Measurements from ENCODE around the gene CBX8.

The CBX8 gene

DNA sequence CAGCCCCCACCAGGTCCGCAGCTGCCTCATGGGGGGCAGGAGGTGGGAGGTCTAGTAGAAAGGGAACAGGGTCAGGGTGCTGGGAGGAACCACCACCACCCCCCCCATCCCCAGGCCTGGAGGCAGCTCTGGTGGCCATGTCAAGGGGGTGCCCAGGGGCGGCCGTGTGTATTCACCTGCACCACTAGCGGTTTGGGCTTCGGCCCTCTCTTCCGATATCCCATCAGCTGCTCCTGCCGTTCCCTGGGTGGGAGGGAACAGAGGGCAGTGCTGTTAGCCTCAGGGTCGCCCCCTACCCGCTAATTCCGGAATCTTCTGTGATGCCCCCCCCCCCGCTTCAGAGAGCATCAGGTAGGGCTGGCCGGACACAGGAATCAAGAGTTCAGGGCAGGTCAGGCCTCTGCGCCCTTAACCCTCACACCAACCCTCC, 38.6 kb upstream of the CBX8 start:
- DNase-seq (ENCODE audit: low read depth in 2 of 2), result no peak

DNA sequence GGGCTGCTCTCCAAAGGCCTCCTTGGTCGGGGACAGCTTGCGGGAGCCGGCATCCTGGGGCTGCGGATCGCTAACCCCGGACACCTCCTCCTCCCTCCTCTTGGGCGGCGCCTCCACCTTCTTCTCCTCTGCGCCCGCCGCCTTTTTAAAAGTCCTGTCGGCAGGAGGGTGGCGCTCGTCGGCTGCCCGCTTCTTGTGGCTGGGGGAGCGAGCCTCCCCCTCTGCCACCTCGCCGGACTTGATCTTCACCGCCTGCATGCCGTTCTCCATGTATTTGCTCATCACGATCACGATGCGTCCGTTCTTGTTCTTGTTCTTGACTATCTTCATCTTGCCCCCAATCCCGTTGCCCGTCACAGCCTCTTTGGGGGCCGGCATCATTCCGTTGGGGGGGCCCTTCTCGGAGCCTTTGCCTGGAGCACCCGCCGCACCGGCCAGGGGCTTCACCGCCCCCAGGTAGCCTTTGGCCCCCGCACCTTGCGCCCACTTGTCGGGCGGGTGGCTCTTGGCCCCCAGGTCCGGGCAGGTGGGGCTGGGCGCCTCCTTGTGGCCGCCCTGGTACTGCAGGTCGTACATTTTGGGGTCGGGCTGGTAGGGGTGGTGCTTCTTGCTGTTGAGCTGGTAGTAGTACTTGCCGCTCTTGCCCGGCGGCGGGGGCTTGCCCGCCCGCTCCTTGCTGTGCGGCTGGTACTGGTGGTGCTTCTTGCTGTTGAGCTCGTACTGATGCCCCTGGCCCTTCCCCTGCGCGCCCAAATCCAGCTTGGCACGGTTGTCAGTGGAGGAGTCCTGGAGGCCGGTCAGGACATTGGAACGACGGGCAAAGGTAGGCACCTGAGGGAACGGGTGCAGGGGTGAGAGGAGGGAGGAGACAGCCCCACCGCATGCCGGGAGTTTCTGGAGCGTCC, 37.9 kb upstream of the CBX8 start:
- no peak for DNase-seq (ENCODE audit: low read depth in 2 of 2)

DNA sequence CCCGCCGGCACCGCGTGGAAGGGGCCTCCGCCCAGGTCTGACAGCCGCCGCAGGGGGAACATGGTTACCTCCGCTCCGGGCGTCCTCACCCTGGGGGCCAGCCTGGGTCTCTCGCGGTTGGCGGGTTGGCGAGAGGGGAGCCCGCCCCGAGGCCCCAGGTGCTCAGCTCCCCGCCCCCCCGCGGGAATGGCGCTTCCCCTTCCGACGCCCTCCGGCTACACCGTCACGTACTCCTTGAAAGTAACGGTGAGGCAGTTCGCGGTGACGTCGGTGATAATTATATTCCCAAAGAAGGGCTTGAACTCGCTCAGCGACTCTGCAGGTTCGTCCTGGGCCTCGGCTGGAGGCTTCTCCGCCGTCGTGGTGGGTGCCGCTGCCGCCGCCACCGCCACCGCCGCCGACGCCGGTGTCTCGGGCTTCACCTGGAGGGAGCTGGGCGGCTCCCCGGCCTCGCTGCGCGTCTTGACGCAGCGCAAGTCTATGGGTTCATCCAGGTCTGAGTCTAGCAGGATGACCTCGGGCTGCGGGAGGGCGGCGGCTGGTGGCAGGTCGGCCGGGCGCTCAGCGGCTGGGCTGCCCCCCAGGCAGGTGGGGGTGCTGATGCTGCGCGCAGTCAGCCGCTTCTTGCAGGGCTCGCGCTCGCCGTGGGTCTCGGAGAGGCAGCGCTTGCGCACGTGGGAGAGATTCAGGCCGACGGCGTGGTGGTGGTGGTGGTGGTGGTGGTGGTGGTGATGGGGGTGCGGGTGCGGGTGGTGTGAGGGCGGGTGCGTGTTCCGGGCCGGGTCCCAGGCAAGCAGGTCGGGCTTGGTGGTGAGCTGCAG, 37.1 kb upstream of the CBX8 start:
- no peak for DNase-seq (ENCODE audit: low read depth in 2 of 2)

DNA sequence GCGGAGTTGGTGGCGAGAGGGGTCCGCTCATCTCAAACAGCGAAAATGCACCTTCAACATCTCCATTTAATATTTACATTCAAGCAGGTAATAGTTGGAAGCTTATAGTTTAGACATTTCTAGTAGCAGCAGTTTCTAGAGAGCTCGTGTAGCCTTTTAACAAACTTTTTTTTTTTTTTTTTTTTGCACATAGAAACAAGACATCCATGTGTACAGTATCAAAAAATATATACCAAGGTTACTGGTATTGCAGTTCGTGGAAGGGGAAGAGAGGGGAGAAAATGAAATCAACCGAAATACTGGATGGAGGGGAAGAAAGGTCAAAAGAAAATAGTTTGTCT, 36.2 kb upstream of the CBX8 start:
- DNase-seq (ENCODE audit: low read depth in 2 of 2), result no peak

DNA sequence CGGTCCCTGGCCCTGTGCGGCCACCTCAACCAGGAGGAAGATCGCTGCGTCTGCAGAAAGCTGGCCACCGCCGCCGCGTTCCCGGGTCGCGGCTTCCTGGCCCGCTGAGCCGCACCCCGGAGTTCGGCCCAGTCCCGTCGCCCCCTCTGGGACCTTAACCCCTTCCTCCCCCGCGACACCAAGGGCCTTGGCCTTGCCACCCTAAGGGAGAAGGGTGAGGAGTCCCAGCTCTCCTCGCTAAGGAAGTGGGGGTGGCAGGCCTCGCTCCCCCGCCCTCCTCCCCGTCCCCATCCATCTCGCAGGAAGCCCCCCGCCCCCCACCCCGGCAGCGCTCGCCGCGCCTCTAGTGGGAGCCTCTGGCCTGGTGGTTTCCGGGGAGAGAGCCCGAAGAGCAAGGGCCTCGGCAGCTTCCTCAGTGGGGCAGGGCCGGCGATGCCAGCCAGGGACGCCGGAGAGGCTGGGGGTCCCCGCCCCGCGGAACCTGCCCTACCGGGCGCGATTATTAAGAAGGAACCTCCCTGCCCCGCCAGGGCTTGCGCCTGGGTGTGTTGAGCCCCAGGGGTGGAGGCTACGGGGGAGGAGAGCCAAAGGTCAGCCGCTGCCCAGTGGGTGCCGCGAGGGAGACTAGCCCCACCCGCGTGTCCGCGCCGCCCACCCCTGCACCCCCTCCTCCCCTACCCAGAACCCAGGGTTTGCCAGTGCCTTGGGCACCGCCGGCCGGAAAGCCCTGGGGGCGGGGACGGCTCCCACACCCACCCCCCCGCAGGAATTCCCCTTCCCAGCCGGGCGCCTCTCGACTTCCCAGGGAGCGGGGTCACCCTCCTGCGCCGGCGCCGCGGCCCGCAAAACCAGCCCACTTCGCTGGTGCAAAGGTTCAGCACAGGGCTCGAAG, 35.6 kb upstream of the CBX8 start:
- DNase-seq (ENCODE audit: low read depth in 2 of 2), result no peak

DNA sequence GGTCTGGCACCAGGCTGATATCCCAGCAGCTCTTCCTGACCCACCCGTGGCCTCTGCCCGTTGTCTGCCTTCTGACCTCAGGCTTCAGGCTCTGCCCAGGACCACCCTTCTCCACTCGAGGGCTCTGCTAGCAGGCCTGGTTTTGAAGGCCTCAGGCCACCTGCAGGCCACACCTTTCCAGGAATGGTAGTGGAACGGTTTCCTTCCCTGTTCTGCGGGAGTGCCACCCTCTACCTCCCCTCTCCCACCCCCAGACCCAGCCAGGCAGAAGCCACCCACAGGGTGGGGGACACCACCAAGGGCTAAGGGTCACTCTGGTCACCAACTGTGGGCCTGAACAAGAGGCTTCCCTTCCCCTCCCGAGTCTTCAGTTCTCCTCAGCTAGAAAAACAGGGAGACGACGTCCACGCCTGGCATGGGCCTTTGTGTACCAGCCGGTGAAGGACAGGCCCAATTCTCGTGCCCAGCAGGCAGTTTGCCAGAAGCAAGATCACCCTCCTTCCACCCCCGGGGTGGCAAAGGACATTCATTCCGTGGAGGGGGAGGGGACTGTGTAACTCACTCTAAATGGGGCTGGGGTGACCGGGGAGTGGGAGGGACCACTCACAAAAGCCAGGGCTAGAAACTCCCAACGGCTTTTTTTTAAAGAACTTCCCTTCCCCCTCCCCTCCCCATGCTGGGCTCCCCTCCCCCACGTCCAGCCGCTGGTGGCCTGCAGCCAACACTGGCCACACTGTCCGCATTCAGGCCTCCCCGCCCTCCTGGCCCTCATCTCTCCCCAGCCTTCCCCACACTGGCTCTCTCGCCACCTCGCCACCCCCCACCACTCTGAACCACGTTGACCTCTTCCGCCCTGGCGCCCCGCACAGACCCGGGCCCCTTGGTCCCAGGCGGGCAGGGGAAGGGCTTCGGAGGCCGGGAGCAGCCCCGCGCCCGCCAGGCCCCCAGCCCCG, 34.7 kb upstream of the CBX8 start:
- DNase-seq (ENCODE audit: low read depth in 2 of 2), result no peak

DNA sequence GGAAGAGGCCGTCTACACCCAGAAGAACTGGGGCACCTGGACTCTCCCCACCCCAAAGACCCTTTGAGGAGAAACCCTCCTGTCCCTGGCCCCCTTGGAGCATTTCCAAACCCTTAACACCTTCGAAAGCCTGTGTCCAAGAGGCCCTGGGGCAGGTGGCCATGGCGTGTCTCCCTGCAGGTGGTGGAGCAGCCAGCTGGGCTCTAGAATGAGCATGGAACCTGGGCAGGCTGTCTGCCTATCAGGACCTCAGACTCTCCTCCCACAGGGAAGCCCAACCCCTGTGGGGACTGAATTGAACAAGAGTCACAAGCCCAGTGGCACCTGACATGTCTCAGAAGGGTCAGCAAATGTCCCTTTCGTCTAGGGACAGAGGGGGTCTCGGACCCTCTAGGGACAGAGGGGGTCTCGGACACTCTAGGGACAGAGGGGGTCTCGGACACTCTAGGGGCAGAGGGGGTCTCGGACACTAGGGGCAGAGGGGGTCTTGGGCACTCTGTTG, 33.9 kb upstream of the CBX8 start:
- DNase-seq (ENCODE audit: low read depth in 2 of 2), result no peak

GRCh38 chr17:79830303-79830702, 33.4 kb upstream of the CBX8 start:
- no peak for DNase-seq (ENCODE audit: low read depth in 2 of 2)

DNA sequence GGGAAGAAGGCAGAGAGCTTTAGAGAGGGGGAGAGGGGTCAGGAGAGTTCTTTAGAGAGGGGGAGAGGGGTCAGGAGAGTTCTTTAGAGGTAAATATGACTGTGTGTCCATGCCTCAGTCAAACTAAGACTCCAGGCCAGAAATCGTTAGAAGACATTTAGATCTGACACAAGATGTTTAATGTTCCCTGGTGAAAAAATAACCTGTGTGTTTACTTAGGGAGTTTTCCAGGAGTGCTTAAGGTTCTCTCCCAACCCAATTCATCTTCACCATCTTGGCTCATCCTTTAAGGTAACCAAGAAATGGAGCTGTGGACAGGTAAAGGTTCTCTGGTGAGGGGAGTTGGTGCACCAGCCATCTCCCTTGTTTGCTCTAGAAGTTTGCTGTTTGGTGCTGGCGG, 32.6 kb upstream of the CBX8 start:
- no peak for DNase-seq (ENCODE audit: low read depth in 2 of 2)

GRCh38 chr17:79829004-79829403, 32.1 kb upstream of the CBX8 start:
- DNase-seq (ENCODE audit: low read depth in 2 of 2), result no peak

DNA sequence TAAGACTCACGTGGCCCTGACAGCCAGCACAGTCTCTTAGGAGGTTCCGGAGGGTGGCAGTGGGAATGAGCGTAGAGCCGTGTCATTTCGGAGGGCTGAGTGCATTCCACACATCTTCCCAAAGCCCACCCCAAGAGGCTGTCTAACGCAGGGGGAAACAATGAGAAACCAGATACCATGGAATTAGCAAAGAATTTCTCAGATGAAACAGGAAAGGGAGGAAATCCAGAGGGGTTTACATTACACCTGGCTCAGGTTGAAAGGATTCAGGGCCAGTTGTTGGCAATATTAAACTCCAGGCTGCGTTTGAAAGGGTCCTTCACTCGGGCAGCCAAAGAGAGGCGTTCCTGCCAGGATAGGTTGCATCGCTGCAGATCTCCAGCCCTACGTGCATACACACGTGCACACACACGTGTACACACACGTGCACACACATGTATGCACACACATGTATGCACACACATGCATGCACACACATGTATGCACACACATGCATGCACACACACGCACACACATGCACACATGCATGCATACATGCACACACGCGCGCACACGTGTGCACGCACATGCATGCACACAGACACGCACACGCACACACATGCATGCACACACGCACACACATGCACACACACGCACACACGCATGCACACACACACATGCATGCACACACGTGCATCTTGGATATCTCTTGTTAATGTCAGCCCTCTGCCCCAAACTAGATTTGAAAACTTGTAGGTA, 30.1 kb upstream of the CBX8 start:
- no peak for DNase-seq (ENCODE audit: low read depth in 2 of 2)

- no peak for DNase-seq (ENCODE audit: low read depth in 2 of 2)
Observed at GRCh38 chr17:79826204-79826680, 29.4 kb upstream of the CBX8 start.

DNA sequence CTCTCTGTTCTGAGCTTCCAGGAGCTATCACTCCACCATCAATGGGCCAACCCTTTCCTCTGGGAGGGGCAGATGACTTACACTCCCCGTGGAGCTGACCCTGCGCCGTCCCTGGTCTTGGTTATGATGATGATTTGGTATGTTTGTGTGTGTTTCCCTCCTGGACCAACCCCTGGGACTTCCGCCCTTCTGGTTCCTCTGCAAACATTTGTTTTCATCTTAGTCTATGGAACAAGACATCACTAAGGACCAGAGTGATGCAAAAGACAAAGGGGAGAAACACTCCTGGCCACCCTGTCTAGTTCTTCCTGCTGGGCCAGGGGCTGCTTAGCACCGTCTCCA, 28.7 kb upstream of the CBX8 start:
- no peak for DNase-seq (ENCODE audit: low read depth in 2 of 2)

DNA sequence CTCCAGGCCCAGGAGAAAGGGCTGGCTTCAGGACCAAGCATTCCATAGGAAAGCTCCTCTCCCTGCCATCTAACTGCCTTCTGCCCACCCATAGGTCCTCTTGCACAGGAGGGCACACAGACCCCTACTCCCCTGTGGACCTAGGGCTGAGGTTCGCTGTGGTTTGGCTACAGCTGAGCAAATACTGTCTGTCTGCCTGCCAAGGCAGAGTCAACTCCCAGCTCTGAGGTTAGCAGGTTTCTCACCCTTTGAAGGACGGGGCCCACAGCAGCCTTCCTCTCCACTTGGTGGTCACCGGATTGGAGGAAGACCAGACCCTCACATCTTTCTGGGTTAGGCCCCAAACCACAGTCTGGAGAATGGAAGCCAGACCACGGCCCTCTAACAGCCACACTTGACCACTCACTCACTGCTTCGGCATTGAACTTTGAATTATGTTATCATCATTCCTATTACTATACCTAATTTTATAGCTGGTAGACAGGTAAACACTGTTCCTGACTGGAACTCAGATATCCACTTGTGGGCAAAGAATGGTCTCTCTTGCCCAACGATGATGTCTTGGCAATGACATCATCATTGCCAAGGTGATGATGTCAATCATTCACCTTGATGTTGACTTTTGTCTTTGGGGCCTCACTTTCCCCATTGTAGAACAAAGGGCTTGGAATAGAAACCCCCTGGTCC, 28.2 kb upstream of the CBX8 start:
- DNase-seq (ENCODE audit: low read depth in 2 of 2), result no peak

GRCh38 chr17:79824234-79824633, 27.4 kb upstream of the CBX8 start:
- DNase-seq (ENCODE audit: low read depth in 2 of 2), result no peak

- DNase-seq (ENCODE audit: low read depth in 2 of 2), result no peak
Observed at GRCh38 chr17:79822583-79823124, 25.8 kb upstream of the CBX8 start.

DNA sequence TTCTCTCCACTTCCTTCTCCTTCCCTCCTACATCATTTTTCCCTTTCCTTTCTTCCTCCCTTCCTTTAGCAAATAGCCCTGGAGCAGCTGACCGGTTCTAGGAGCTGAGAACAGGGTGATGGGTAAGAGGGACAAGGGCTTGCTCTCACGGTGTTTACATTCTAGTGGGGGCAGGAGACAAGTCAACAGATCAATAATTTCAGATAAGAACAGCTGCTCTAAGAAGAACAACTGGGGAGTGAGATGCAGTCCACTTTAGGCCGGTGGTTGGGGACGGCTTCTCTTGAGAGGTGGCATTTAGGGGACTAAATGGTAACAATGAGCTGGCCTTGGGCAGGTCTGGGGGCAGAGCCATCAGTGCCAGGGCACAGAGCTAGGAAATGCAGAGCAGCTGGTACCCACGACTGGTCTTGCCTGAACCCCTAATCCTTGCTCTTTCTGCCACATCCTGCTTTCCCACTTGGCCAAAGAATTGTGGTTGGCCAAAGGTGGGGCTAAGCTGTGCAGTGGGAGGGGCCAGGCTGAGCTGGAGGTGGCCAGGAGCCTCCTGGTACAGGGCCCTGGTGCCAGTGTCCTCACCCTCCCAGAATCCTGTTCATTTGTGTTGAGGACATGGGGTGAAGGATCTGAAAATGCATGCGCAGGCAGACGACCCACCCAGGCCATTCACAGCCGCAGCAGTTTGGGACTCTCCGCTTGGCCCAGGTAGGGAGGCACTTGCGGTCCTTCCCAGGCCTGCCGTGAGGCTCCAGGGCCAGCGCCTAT, 24.6 kb upstream of the CBX8 start:
- no peak for DNase-seq (ENCODE audit: low read depth in 2 of 2)

- DNase-seq (ENCODE audit: low read depth in 2 of 2), result no peak
Observed at GRCh38 chr17:79820959-79821330, 24.1 kb upstream of the CBX8 start.
